GM12878 (cell line): Measurements from ENCODE around the gene KRTAP12-1.

Experiments used
- CHD1 ChIP-seq: IDR thresholded peaks from 2 replicates; pipeline ENCODE4 v1.6.1; 2012; ENCODE audit warnings: low read depth, low read length, improper control_type of control experiment
- CREB1 ChIP-seq: IDR thresholded peaks from 2 replicates; pipeline ENCODE4 v1.6.1; 2012; ENCODE audit warnings: low read depth, mild to moderate bottlenecking, inconsistent platforms
- EZH2 ChIP-seq: IDR thresholded peaks from 2 replicates; pipeline ENCODE4 v1.6.1; 2012; ENCODE audit warnings: low read depth, mild to moderate bottlenecking, control low read depth, inconsistent platforms, low read length, borderline replicate concordance; ENCODE audit not compliant: control insufficient read depth
- MTA3 ChIP-seq: IDR thresholded peaks from 2 replicates; pipeline ENCODE4 v1.6.1; 2012; ENCODE audit warnings: low read length, inconsistent platforms, borderline replicate concordance
- NRF1 ChIP-seq: conservative IDR thresholded peaks from 2 replicates; pipeline ENCODE4 v1.6.1; 2011; ENCODE audit warnings: mild to moderate bottlenecking, low read depth, low read length, improper control_type of control experiment
- PAX8 ChIP-seq: fragments of 450-650 bp; IDR thresholded peaks from 2 replicates; pipeline ENCODE4 v1.6.1; 2017; ENCODE audit warnings: mild to moderate bottlenecking, moderate library complexity
- POLR2AphosphoS5 ChIP-seq: IDR thresholded peaks from 2 replicates; pipeline ENCODE4 v1.6.1; 2011; ENCODE audit warnings: mild to moderate bottlenecking, low read length, inconsistent platforms
- SMC3 ChIP-seq: IDR thresholded peaks from 2 replicates; pipeline ENCODE4 v1.6.1; 2011; ENCODE audit warnings: low read length, improper control_type of control experiment, borderline replicate concordance
- SPI1 ChIP-seq: IDR thresholded peaks from 2 replicates; pipeline ENCODE4 v1.6.1; 2011; ENCODE audit warnings: low read depth, mild to moderate bottlenecking, low read length, moderate library complexity, borderline replicate concordance; ENCODE audit not compliant: insufficient read depth
- TF ChIP-seq, protein P1 (sequence below), 3 experiments: IDR thresholded peaks in 2 of 3; conservative IDR thresholded peaks in 1 of 3; 2 replicates each; pipeline ENCODE4 v1.5.1; 2011; ENCODE audit warnings: low read depth in 3 of 3, low read length in 3 of 3, mild to moderate bottlenecking in 3 of 3, control low read depth in 2 of 3, moderate library complexity in 2 of 3, inconsistent platforms in 1 of 3, mixed read lengths in 1 of 3; ENCODE audit not compliant: control insufficient read depth in 2 of 3, insufficient read depth in 1 of 3; ENCODE audit errors: extremely low read depth in 1 of 3
- TF ChIP-seq, protein P2 (sequence below): fragments of 450-650 bp; IDR thresholded peaks from 2 replicates; pipeline ENCODE4 v1.6.1; 2018; ENCODE audit warnings: mild to moderate bottlenecking, low read depth, moderate library complexity; ENCODE audit not compliant: partially characterized antibody
- TF ChIP-seq, protein P3 (sequence below): IDR thresholded peaks from 2 replicates; pipeline ENCODE4 v1.6.1; 2011; ENCODE audit warnings: borderline replicate concordance, low read depth, mild to moderate bottlenecking, moderate library complexity, low read length; ENCODE audit not compliant: insufficient read depth, poor library complexity, severe bottlenecking

DNA sequence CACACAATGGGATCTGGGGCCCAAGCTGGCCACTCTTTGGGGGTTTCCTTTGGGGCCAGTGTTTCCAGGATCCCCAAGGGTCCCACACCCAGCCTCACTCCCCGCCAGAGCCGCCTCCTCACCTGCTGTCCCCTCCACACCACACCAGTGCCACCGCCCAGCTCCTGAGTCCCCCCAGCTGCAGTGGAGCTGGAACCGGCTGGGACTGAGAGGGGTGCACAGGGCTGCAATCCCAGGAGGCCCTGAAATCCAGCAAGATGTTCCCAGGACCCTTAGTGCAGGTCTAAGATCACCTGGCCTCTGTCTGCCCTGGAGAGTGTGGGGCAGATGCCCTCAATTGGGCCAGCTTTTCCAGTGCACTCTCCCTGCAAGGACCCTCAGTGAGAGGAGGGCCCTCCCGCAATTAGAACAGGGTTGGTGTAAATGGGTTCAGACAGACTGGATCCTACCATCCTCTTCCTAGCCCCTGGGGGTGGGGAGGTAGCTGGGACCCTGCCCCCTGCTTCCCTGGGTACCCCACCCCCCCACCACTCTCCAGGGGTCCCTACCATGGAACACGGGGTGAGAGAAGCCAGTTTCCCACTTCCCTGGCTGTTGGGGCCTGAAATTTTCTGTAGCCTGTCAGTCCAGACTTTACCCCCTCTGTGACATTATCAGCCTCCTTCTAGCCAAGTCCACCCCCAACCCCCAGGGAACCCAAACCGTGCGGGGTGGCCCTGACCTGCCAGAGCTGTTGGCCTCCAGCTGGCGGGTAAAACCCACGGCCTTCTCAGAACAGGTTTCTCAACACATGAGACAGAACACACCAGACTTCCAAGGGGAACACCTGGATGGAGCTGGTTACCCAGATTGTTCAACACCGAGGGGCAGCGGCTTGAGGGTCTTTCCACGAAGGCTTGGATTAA, 22.0 kb upstream of the KRTAP12-1 start:
- TF ChIP-seq PAX8 (no peak), SPI1 (no peak), CHD1 (no peak), EZH2 (no peak), CREB1 (no peak), SMC3 (no peak), NRF1 (no peak), MTA3 (no peak), POLR2AphosphoS5 (no peak)
- TF ChIP-seq, protein P1, sequence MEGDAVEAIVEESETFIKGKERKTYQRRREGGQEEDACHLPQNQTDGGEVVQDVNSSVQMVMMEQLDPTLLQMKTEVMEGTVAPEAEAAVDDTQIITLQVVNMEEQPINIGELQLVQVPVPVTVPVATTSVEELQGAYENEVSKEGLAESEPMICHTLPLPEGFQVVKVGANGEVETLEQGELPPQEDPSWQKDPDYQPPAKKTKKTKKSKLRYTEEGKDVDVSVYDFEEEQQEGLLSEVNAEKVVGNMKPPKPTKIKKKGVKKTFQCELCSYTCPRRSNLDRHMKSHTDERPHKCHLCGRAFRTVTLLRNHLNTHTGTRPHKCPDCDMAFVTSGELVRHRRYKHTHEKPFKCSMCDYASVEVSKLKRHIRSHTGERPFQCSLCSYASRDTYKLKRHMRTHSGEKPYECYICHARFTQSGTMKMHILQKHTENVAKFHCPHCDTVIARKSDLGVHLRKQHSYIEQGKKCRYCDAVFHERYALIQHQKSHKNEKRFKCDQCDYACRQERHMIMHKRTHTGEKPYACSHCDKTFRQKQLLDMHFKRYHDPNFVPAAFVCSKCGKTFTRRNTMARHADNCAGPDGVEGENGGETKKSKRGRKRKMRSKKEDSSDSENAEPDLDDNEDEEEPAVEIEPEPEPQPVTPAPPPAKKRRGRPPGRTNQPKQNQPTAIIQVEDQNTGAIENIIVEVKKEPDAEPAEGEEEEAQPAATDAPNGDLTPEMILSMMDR (IDR thresholded peaks at IDR 0.05 in 2 of 3, conservative IDR thresholded peaks at IDR 0.05 in 1 of 3; ENCODE audit: control insufficient read depth in 2 of 3, extremely low read depth in 1 of 3, insufficient read depth in 1 of 3, low read depth in 3 of 3, low read length in 3 of 3), result no peak
- TF ChIP-seq, protein P2, sequence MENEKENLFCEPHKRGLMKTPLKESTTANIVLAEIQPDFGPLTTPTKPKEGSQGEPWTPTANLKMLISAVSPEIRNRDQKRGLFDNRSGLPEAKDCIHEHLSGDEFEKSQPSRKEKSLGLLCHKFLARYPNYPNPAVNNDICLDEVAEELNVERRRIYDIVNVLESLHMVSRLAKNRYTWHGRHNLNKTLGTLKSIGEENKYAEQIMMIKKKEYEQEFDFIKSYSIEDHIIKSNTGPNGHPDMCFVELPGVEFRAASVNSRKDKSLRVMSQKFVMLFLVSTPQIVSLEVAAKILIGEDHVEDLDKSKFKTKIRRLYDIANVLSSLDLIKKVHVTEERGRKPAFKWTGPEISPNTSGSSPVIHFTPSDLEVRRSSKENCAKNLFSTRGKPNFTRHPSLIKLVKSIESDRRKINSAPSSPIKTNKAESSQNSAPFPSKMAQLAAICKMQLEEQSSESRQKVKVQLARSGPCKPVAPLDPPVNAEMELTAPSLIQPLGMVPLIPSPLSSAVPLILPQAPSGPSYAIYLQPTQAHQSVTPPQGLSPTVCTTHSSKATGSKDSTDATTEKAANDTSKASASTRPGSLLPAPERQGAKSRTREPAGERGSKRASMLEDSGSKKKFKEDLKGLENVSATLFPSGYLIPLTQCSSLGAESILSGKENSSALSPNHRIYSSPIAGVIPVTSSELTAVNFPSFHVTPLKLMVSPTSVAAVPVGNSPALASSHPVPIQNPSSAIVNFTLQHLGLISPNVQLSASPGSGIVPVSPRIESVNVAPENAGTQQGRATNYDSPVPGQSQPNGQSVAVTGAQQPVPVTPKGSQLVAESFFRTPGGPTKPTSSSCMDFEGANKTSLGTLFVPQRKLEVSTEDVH, result no peak
- TF ChIP-seq, protein P3, sequence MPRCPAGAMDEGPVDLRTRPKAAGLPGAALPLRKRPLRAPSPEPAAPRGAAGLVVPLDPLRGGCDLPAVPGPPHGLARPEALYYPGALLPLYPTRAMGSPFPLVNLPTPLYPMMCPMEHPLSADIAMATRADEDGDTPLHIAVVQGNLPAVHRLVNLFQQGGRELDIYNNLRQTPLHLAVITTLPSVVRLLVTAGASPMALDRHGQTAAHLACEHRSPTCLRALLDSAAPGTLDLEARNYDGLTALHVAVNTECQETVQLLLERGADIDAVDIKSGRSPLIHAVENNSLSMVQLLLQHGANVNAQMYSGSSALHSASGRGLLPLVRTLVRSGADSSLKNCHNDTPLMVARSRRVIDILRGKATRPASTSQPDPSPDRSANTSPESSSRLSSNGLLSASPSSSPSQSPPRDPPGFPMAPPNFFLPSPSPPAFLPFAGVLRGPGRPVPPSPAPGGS, result no peak
